ENCODE data around the gene CD14.

DNA sequence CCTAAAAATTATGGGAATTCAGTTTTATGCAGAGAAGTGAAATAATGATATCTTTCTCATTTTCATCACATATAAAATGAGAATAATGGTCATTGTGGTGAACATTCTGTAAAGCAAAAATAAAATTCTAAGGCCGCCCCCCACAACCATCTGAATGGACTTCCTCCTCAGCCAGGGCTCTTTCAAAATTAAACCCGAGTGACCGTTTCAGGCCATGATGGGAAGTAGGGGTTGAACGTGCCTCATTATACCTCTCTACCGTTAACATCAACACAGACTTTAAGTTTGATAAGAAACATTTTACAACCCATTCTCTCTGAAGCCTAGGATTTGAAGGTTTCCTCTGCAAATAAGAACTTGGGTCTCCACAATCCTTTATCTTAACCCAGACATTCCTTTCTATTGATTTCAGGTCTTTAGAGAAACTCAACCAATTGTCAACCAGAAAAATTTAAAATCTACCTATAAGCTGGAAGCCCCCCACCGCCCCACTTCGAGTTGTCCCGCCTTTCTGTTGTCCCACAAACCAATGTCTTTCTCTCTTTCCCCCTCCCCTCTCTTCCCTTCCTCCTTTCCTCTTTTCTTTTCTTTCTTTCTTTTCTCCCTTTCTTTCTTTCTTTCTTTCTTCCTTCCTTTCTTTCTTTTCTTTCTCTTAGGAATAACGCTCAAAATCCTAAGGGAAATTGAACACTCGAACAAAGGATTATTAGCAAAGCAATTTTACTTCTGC lies 4.6 kb upstream of the CD14 start:
- TF ChIP-seq EZH2phosphoT487 (IDR thresholded peaks at IDR 0.05; ENCODE audit: insufficient read depth, low read depth) = no peak
- no peak for TF ChIP-seq EZH2 (IDR thresholded peaks at IDR 0.05; ENCODE audit: insufficient read depth, poor library complexity, severe bottlenecking)
